NCI-H2107 treated with DMSO at 0.1 percent for 48 hours (cell line): ENCODE results near the gene PRKAG2.

ENCODE experiments used
- DNase-seq: peaks from one replicate; lab custom pipeline; 2025; ENCODE audit not compliant: unreplicated experiment; lab: John Stamatoyannopoulos, UW

The PRKAG2 gene

DNA sequence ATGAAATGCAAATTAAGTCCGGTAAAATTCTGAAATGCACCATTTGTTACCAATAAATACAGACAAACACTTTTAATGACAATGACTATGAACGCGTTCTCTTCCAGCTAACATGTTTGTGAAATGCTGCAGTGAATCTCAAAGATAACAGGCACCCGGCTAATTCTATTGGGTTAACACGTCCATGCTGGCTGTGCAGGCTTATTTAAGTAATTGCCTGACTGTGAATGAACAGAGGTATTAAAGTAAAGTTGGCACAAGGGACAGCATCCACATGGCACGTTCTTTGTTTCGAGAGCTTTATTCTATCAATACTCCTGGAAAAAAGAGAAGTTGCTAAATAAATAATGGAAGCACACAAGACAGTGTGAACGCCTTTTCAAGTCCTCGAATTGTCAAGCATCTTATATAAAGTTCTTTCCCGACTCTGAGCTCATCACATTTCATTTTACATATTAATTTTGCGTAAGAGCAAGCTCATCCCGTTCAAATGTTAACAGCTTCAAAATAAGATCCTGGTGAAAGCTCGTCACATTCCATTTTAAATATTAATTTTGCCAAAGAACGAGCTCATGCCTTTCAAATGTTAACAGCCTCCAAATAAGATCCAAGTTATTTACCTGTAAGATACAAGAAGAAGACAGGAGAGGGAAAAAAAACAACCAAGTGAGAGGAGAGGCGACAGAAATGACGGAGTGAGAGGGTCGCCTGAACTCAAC lies 245.9 kb downstream of the PRKAG2 start:
- DNase-seq = no peak

DNA sequence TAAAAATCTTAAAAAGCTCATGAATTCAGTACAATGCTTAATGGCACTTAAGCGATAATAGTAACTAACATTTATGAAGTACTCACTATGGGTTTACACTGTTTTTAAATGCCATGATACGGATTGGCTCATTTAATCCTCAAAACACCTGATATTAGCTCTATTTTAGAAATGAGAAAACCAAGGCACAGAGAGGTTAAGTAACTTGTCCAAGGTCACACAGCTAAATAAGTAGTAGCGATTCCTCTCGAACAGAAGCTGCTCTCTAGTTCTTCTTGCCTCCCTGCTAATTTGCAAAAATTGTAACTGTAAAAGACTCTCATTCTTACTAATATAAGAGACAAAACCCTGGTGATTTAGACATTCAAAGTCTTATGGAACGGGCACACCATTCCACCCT lies 246.6 kb downstream of the PRKAG2 start:
- DNase-seq = no peak

DNA sequence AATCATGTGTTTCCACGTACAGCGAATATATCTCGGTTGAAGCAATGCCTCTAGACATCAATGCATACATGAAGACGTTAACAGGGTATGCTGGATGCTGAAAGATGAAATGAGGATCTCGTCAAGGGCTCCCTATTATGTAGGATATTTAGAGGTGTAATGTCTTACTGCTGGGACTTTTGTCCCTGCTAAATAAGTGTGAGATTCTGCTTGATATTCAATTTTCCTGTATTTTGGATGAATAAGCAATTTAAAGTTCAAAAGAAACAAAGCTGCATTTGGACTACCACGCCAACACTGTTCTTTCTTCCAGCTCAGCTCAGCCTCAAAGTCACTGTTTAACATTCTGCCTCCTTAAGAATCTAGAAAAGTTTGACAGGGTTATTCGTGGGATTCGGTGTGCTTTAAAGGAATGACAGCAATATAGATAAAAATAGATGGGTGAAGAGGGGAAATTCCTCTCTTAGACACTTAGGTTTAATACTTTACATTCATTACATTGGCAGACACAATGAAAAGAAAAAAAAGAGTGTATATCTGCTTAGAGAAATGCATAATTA lies 247.1 kb downstream of the PRKAG2 start:
- DNase-seq = no peak

DNA sequence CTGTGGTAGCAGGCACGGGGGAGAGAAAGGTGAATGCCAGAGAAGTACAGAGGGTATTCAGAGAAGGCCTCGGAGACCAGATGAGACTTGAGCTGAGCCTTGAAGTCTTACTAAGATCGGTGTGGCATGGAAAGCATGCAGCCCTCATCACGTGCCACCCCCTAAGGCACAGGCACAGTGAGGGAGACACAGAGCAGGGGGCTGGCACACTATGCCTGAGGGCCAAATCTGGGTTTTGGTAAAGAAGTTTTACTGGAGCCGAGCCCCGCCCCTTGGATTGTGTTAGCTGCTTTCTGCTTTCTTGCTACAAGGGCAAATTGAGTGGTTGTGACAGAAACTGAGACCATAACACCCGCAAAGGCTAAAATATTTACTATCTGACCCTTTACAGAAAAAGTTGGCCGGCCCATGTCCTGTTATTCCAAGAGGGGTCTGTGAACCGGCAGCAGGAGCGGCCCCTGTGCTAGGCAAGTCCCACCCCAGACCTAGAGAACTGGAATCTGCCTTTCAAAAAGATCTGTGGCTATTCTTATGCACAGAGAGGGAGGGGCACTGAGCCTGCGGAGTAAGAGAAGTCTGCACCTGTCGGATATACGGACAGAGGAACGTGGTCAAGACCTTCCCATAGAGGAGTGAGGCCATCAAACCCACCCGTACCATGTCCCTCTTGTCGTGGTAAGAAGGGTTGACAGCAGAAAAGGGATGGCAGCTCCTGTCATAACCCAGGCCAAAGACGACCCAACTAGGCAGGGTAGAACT lies 247.9 kb downstream of the PRKAG2 start:
- DNase-seq = no peak

DNA sequence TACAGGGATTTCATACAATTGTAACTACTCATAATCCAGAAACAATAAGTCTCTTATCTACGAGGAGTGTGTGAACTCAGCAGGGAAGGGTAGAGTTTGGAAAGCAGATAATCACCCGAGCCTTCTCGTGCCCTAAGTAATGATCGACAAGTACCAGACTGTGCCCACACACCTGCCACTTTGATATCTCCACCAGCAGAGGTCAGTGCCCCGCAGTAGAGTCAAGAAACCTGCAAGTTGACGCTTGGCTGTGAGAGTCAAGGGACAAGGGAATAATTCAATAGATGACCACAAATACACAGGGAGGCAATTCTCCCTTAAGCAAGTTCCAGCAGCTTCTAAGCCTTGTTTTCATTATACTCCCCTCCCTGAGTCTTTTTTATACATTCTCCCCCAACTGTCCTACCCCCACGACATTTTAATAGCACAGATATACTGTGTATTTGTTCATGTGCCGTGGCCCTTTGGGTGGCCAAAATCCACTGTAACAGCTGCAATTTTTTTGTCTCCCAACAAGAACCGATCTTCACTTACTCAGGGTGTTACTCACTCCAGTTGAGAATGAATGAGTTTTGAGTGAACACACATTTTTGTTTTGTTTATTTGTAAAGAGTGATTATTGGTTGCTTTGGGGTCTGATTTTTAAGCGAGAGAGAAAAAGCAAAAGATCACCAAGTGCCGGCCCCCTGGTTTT lies 250.3 kb downstream of the PRKAG2 start:
- peak; percentile 48 for DNase-seq

DNA sequence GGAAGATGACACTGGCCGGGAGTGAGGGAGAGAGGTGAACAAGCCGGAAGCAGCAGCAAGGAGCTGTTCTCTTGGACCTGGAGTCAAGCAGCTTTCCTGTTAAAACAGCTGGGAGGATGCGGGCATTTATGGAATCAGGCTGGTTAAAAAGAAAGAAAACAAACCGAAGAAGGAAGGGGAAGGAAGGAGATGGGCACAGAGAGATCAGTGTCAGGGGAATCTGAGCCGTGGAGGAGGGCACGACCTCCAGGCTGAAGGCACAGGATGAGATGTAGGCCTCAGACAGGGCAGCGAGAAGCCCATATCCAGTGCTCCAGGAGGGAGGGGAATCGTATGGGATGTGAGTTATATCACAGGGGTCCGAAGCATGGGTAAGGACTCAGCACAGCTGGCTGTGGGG lies 251.3 kb downstream of the PRKAG2 start:
- DNase-seq = no peak

DNA sequence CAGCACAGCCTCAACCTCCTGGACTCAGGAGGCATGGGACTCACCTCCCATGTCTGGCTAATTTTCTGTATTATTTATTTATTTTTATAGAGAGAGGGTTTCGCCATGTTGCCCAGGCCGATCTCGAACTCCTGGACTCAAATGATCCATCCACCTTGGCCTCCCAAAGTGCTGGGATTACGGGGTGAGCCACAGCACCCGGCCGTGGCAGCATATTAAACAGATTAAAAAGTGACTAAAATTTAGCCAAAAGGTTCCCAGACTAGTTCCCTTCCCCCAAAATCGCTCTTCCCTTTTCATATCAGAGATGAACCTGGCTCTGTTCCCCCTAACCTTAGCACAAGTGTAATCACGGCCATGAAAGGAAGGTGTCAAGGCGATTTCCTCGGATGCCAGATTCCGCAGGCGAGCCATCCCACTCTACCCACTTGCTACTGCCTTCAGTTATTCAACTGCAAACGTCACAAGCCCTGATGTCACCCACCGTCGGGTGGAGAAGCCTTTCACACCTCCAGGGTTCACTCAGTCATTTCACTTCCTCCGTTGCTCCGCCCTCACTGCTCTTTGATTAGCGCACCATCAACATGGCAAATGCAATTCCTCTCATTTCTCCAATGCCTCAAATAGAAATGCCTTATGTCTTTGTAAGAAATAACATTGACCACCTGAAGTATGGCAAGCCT lies 252.5 kb downstream of the PRKAG2 start:
- no peak for DNase-seq

DNA sequence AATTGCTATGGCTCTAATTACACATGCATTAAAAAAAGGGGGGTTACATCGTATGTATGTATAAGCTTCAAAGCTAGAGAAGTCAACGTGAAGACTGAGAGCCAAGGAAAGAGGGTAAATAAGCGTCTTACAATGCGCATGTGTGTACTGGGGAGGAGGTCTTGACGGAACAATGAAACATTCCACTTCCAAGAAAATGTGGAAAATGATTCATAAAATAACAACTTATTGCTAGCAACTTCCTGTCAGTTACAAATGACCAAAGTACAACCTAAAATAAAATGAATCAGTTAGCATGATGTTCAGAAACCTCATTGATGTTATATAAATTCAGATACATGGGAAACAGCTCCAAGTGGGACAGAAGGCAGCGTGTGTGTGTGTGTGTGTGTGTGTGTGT lies 253.1 kb downstream of the PRKAG2 start:
- no peak for DNase-seq

DNA sequence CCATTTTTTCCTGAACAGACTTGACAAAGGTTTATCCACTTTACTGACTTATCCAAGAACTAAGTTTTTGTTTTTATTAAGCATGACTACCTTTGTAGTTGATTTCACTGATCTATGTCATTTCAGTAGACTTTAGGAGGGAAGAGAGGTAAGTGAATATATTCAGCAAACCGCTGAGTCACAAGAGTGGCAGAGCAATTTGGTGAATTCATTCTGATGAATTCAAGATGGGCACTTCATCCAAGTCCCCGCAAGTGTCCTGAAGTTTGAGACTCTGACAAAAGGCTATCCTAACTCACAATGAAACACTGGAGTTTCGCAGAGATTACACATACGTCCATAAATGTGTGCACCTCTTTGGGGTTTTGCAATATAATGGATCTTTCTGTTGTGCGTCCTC lies 255.0 kb downstream of the PRKAG2 start:
- no peak for DNase-seq

DNA sequence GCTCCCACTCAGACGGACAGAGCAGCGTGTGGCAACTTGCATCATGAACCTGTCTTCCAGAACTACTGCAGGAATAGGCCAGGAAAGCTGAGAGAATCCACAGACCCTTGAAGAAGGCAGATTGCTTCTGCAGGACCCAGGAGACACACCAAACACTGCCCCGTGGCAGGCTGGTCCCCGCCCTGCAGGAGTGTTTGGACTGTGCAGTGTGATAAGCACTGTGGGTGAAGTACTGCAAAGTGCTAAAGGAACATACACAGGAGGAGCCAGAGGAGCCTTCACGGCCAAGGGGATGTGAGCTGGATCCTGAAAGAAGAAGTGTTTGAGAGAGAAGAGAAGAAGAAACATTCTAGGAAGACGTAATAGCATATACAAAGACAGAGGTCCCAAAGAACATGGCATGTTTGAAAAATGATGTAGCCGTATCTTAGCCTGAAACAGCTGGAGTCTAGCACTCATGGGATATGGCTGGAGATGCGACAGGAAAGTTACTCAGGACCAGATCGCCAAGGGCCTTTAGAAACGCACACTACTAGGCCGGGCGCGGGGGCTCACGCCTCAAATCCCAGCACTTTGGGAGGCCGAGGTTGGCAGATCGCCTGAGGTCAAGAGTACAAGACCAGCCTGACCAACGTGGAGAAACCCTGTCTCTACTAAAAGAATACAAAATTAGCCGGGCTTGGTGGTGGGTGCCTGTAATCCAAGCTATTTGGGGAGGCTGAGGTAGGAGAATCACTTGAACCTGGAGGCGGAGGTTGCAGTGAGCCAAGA lies 260.3 kb downstream of the PRKAG2 start:
- no peak for DNase-seq

DNA sequence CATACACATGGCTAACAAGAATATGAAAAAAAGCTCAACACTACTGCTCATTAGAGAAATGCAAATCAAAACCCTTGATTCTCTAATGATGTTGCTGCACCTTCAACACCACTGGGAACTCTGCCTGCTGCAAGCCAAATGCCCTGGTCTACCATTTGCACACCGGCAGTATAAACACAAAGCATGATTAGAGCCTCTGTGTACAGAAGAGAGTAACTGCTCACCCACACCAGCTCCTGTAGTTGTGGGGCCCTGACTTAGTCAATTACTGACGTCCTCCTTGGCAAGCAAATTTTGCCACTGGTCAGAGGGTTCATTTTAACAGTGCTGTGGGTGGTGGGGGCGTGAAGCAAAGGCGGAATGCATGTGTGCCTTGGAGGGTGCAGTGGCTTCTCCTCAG lies 261.1 kb downstream of the PRKAG2 start:
- DNase-seq = no peak

DNA sequence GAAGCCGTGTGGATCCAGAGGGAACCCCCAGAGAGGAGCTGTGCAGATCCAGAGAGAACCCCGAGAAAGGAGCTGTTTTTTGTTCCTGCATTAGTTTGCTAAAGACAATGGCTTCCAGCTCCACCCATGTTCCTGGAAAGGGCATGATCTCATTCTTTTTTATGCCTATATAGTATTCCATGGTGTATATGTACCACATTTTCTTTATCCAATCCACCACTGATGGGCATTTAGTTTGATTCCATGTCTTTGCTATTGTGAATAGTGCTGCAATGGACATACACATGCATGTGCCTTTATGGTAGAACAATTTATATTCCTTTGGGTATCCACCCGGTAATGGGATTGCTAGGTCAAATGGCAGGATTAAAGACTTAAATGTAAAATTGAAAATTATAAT lies 261.9 kb downstream of the PRKAG2 start:
- no peak for DNase-seq

DNA sequence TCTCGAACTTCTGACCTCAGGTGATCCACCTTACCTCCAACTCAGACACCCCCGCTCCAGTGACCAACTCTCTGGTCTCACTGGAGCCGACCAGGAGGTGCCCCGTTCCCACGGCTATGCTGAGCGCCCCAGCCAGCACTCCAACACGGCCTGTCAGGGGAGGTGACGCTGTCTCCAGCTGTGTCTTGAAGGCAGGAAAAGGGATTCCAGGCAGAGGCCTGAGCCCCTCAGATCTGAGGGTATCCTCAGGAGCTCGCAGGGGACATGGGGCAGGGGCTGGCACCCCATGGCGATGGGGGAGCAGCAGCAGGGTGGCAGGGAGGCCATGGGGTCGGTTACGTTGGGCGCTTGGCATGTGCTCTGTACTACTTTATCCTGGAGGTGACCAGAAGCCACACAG lies 262.9 kb downstream of the PRKAG2 start:
- no peak for DNase-seq

DNA sequence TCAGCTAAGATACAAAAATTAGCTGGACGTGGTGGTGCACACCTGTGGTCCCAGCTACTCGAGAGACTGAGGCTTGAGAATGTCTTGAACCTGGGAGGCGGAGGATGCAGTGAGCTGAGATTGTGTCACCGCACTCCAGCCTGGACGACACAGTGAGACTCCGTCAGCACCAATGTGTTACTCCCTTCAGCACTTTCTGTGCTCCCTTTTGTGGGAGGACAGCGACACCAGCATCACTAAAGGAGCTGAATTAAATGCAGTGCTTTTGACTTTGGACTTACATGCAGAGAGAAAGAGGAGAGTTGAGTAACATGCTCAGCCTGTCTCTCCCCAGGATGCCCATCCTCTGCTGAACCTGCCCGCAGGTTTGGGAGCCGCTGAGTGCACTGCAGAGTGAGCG lies 265.0 kb downstream of the PRKAG2 start:
- DNase-seq = no peak

DNA sequence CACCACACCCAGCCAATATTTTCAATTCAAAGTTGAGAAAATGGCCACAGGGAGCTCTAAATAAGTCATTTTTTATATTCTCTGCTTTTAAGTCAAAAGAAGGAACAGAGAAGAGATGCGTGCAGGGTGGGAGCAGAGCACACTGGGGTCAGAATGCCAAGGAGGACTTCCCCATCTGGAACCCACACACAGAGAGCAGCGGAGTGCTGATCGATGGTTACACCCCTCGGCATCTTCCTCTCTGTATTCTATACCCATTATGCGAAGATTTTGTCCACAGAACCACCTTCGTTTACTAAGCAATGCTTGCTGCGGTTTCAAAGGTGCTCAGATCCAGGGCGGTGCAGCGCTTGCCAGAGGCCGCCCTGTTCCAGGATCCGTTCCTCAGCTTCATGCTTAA lies 265.9 kb downstream of the PRKAG2 start:
- no peak for DNase-seq

DNA sequence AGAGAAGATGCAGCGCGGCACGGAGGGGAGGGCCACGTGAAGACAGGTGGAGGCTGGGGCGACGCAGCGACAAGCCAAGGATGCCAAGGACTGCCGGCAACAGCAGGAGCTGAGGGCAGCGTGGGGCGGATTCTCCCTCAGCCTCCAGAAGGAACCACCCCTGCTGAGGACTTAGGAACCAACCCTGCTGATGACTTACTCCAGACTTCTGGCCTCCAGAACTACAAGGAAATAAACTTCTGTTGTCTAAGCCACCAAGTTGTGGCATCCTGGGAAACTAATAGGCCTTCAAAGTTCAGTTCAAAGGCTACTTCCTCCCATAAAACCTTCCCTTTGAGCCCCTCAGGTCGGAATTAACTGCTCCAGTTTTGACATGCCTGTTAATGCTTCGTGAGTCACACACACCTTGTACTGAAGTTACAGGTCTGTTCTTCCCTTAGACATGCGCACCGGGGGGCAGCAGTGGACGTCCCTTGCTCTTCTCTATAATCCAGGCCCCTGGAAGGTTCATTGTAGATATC lies 268.8 kb downstream of the PRKAG2 start:
- DNase-seq = no peak

DNA sequence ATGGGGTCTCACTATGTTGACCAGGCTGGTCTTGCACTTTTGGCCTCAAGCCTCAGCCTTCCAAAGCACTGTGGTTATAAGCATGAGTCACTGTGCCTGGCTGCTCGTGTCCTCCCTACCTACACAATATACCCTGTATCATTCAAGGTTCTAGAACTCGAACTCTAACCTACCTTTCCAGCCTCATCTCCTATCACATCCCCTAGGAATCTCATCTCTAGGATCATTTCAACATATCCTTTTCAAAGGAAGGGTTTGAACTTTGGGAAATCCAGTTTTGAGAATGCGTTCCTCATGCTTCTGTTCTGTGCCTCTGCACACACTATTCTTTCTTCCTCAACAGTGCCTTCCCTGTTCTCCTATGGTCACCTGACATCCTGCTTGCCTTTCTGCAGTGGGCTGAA lies 269.4 kb downstream of the PRKAG2 start:
- no peak for DNase-seq

DNA sequence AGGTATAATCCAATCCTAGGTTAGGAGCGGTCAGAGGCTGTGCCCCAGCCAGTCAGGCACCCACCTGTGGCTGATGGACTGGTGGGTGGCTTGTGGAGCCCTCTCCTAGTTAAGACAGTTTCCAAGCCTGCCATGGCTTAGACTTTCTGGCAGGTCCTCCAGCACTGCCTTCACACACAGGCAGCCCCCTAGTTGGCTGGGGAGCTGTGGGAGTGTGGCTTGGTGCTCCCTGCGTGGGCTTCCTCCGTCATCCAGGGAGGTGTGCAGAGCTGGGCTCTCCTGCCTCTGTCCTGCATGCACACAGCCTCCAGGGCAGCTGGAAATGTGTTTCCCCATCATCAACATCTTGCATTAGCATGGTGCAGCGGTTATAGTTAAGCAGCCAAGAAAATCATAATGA lies 273.0 kb downstream of the PRKAG2 start:
- DNase-seq = no peak

DNA sequence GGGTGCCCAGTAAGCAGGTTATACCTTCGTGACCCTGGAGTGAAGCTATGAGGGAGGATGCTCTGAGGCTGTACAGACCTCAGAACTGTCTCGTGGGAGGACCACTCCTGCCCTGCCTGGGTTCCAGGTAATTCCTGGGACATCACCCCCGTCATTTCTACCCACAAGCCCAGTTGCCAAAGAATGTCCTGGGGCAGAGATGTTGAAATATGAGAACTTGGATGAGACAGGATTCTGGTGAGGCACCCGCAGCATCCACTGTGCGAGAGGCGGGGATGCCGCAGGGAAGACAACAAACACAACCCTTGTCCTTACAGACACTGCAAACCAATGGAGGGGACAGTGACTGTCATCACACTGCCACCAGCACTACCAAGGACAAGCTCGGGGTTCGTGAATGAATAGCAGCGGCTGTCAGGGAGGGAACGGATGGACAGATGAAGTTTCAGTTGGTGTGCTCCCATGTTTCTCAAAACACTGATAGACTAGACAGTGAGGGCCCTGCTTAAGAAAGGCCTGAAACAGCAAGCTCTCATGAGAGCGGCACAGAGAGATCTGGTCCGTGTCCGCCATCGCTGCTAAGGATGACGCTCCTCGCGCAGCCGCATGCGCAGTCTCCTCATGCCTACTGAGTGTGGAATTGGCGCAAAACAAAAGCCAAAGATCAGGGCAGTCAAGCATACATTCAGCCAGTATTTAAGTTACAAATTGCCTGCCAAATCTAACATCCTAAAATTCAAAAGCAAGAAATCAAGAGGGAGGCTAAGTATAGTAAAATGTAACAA lies 275.2 kb downstream of the PRKAG2 start:
- no peak for DNase-seq

DNA sequence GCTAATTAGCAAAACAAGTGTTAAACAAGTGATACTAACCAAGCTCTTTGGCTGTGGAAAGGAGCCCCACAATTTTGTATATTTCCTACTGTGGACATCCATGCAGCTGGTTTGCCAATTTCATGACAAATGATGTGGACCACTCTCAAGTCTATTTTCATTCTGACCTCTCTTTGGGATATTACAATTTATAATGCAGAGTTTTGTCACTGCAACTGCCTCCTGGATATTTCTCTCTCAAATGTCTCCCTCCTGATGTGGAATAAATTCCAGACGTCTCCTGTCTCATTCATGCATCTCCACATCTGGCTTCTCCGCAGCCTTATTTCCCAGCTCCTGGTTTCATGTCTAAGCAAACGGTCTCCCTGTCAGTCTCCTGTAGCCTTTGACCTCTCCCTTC lies 276.6 kb downstream of the PRKAG2 start:
- no peak for DNase-seq
